Loucy (cell line): ENCODE measurements around the gene CCDC81.
"Not testable (repeated sequence)": the region's sequence is repeated elsewhere in the genome, so short reads cannot be mapped to it uniquely, and the experiment has no call there.

Experiments used
- H2AFZ ChIP-seq: fragments of 200-600 bp; sonication (generic); 2 replicates; pipeline ENCODE4 v1.6.0; 2016; ENCODE audit warnings: antibody characterized with exemption, mild to moderate bottlenecking, low read length, moderate library complexity
- H3F3A ChIP-seq: fragments of 200-600 bp; 2 replicates; pipeline ENCODE4 v1.6.0; 2016; ENCODE audit warnings: antibody characterized with exemption, low read depth, mild to moderate bottlenecking
- H3K27me3 ChIP-seq: fragments of 200-600 bp; sonication (generic); 2 replicates; pipeline ENCODE4 v1.6.1; 2014; ENCODE audit warnings: low read length, mild to moderate bottlenecking; ENCODE audit not compliant: insufficient read depth, poor library complexity, severe bottlenecking
- H3K36me3 ChIP-seq: fragments of 200-600 bp; sonication (generic); 2 replicates; pipeline ENCODE4 v1.6.1; 2016; ENCODE audit warnings: low read length; ENCODE audit not compliant: insufficient read depth
- H3K4me1 ChIP-seq: fragments of 200-600 bp; sonication (generic); 2 replicates; pipeline ENCODE4 v1.5.1; 2014; ENCODE audit warnings: low read length, mild to moderate bottlenecking; ENCODE audit not compliant: insufficient read depth, poor library complexity, severe bottlenecking
- H3K4me2 ChIP-seq: fragments of 200-600 bp; sonication (generic); 2 replicates; pipeline ENCODE4 v1.6.0; 2014; ENCODE audit warnings: antibody characterized with exemption, low read length, low read depth, mild to moderate bottlenecking; ENCODE audit not compliant: poor library complexity, severe bottlenecking
- H3K4me3 ChIP-seq: fragments of 200-600 bp; sonication (generic); 2 replicates; pipeline ENCODE4 v1.5.1; 2014; ENCODE audit warnings: low read length, mild to moderate bottlenecking, mixed read lengths; ENCODE audit not compliant: poor library complexity, severe bottlenecking
- H3K79me2 ChIP-seq: fragments of 200-600 bp; sonication (generic); 2 replicates; pipeline ENCODE4 v1.6.1; 2014; ENCODE audit warnings: low read length; ENCODE audit not compliant: insufficient read depth
- H3K9ac ChIP-seq: fragments of 200-600 bp; sonication (generic); 2 replicates; pipeline ENCODE4 v1.6.0; 2014; ENCODE audit warnings: mild to moderate bottlenecking, low read depth, low read length, moderate library complexity; ENCODE audit not compliant: poor library complexity, severe bottlenecking
- H3K9me2 ChIP-seq: fragments of 200-600 bp; sonication (generic); replicated peaks from 2 replicates; pipeline ENCODE4 v1.6.1; 2016; ENCODE audit warnings: low read depth, low read length, mixed read lengths
- H3K9me3 ChIP-seq: fragments of 200-600 bp; sonication (generic); 2 replicates; pipeline ENCODE4 v1.6.1; 2014; ENCODE audit warnings: mild to moderate bottlenecking, antibody characterized with exemption, low read length, low read depth; ENCODE audit not compliant: insufficient read depth
- H4K20me1 ChIP-seq: fragments of 200-600 bp; sonication (generic); 2 replicates; pipeline ENCODE4 v1.6.0; 2014; ENCODE audit warnings: antibody characterized with exemption, low read length, mild to moderate bottlenecking; ENCODE audit not compliant: insufficient read depth, poor library complexity, severe bottlenecking
- EZH2phosphoT487 ChIP-seq: fragments of 200-600 bp; IDR thresholded peaks from 2 replicates; pipeline ENCODE4 v1.6.1; 2018; ENCODE audit warnings: antibody characterized with exemption, mild to moderate bottlenecking, moderate library complexity, borderline replicate concordance
- TF ChIP-seq, protein P1 (sequence below): fragments of 200-600 bp; sonication (generic); conservative IDR thresholded peaks from 2 replicates; pipeline ENCODE4 v1.5.1; 2014; ENCODE audit warnings: mild to moderate bottlenecking, antibody characterized with exemption, low read length

CCDC81 gene

DNA sequence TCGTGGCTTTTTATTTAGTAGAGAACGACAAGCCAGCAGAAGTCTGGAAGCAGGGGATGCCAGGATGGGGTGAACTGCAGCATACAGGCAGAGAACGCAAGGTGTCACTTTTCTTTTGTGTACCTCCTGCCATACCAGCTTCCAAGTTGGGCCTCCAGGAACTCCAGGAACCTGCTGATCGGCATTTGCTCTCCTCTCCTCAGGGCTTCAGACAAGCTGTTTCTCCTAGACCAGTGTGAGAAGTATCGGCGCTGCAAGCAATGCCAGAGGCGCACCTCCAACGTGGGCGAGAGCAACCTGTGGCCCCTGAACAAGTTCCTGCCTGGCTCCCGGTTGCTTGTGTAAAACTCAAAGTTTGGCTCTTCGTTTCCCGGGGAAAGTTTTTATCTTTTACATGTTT is 47.7 kb downstream of the CCDC81 start:
- no peak overlapping the region for H3K9ac ChIP-seq

GRCh38 chr11:86423488-86423887 is 48.8 kb downstream of the CCDC81 start:
- H3K4me1 ChIP-seq, H3K9ac ChIP-seq, H3K4me3 ChIP-seq, H3K27me3 ChIP-seq, H3F3A ChIP-seq, H2AFZ ChIP-seq, H4K20me1 ChIP-seq, H3K36me3 ChIP-seq, H3K9me2 ChIP-seq, H3K9me3 ChIP-seq, H3K79me2 ChIP-seq, H3K4me2 ChIP-seq: not testable (repeated sequence)

More for the DNA sequence above, 47.7 kb downstream of the CCDC81 start:
- Histone ChIP-seq H4K20me1 (no peaks in the 10 kb centered on the region), H3K4me1 (no peaks in the 10 kb centered on the region), H3K36me3 (no peaks in the 10 kb centered on the region), H3K4me3 (no peak overlapping the region), H3F3A (no peaks in the 10 kb centered on the region), H3K9me3 (no peaks in the 10 kb centered on the region), H3K9me2 (no peaks in the 10 kb centered on the region), H3K79me2 (no peaks in the 10 kb centered on the region), H3K4me2 (no peak overlapping the region), H3K27me3 (no peaks in the 10 kb centered on the region), H2AFZ (no peak overlapping the region)
- TF ChIP-seq, protein P1, sequence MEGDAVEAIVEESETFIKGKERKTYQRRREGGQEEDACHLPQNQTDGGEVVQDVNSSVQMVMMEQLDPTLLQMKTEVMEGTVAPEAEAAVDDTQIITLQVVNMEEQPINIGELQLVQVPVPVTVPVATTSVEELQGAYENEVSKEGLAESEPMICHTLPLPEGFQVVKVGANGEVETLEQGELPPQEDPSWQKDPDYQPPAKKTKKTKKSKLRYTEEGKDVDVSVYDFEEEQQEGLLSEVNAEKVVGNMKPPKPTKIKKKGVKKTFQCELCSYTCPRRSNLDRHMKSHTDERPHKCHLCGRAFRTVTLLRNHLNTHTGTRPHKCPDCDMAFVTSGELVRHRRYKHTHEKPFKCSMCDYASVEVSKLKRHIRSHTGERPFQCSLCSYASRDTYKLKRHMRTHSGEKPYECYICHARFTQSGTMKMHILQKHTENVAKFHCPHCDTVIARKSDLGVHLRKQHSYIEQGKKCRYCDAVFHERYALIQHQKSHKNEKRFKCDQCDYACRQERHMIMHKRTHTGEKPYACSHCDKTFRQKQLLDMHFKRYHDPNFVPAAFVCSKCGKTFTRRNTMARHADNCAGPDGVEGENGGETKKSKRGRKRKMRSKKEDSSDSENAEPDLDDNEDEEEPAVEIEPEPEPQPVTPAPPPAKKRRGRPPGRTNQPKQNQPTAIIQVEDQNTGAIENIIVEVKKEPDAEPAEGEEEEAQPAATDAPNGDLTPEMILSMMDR = no peak
- TF ChIP-seq EZH2phosphoT487 = no peak

DNA sequence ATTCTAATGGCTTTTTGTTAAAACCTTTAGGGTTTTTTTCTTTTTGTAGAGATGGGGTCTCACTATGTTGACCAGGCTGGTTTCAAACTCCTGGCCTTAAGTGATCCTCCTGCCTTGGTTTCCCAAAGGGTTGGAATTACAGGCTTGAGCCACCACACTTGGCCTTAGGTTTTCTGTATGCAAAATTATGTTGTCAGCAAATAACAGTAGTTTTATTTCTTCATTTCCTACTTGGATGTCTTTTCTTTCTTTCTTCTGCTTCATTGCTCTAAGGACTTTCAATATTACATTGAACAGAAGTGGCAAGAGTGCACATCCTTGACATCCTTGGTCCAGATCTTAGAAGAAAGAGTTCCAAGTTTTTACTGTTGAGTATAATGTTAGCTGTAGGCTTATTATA is 52.8 kb downstream of the CCDC81 start:
- Histone ChIP-seq H3F3A (no peaks in the 10 kb centered on the region), H3K27me3 (no peaks in the 10 kb centered on the region), H3K4me3 (no peak overlapping the region), H3K9me3 (no peaks in the 10 kb centered on the region), H3K36me3 (no peaks in the 10 kb centered on the region), H3K4me2 (no peak overlapping the region), H4K20me1 (no peaks in the 10 kb centered on the region), H2AFZ (no peak overlapping the region), H3K4me1 (peaks cover 8% of the 10 kb centered on the region), H3K9me2 (no peaks in the 10 kb centered on the region), H3K79me2 (no peaks in the 10 kb centered on the region), H3K9ac (no peak overlapping the region)
- TF ChIP-seq, protein P1 = no peak
- TF ChIP-seq EZH2phosphoT487 = no peak

GRCh38 chr11:86431258-86431657 is 56.6 kb downstream of the CCDC81 start:
- no peaks in the 10 kb centered on the region for H3K27me3 ChIP-seq

DNA sequence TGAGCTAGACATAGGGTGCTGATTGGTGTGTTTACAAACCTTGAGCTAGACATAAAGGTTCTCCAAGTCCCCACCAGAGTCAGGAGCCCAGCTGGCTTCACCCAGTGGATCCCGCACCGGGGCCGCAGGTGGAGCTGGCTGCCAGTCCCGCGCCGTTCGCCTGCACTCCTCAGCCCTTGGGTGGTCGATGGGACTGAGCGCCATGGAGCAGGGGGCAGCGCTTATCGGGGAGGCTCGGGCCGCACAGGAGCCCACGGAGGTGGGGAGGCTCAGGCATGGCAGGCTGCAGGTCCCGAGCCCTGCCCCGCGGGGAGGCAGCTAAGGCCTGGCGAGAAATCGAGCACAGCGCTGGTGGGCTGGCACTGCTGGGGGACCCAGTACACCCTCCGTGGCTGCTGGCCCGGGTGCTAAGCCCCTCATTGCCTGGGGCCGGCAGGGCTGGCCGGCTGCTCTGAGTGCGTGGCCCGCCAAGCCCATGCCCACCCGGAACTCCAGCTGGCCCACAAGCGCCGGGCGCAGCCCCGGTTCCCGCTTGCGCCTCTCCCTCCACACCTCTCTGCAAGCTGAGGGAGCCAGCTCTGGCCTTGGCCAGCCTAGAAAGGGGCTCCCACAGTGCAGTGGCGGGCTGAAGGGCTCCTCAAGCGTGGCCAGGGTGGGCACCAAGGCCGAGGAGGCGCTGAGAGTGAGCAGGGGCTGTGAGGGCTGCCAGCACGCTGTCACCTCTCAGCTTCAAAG is 58.8 kb downstream of the CCDC81 start:
- H3K4me2 ChIP-seq, H3K4me3 ChIP-seq, H3K36me3 ChIP-seq, H3K79me2 ChIP-seq, H3K27me3 ChIP-seq, H3K9me3 ChIP-seq, H3K9ac ChIP-seq, H4K20me1 ChIP-seq, H3F3A ChIP-seq, H3K4me1 ChIP-seq, H3K9me2 ChIP-seq, H2AFZ ChIP-seq: not testable (repeated sequence)

More at GRCh38 chr11:86431258-86431657, 56.6 kb downstream of the CCDC81 start:
- H3K4me2 ChIP-seq = no peak overlapping the region
- TF ChIP-seq, protein P1 = no peak
- TF ChIP-seq EZH2phosphoT487 = no peak
- no peak overlapping the region for H2AFZ ChIP-seq
- no peaks in the 10 kb centered on the region for H4K20me1 ChIP-seq
- H3K9me2 ChIP-seq = no peaks in the 10 kb centered on the region
- H3F3A ChIP-seq = no peaks in the 10 kb centered on the region
- H3K9ac ChIP-seq = no peak overlapping the region
- no peaks in the 10 kb centered on the region for H3K9me3 ChIP-seq
- H3K4me1 ChIP-seq = peaks cover 9% of the 10 kb centered on the region
- no peak overlapping the region for H3K4me3 ChIP-seq
- no peaks in the 10 kb centered on the region for H3K79me2 ChIP-seq
- H3K36me3 ChIP-seq = no peaks in the 10 kb centered on the region
